NCI-H226 (cell line): ENCODE data around the gene GAS7.
A peak's percentile ranks its signal among the peaks of the same experiment; 100 is the strongest.
"Not testable (repeated sequence)": the region's sequence is repeated elsewhere in the genome, so short reads cannot be mapped to it uniquely, and the experiment has no call there.

ENCODE experiments used
- DNase-seq: peaks from one replicate; pipeline ENCODE4 v3.0.0-alpha.2; 2015

GAS7 gene

GRCh38 chr17:10045871-10046658 lies 152.3 kb downstream of the GAS7 start:
- no peak for DNase-seq

- peak; percentile 19 for DNase-seq
Measured at GRCh38 chr17:10042589-10043244, 155.7 kb downstream of the GAS7 start.

GRCh38 chr17:10041916-10042588 lies 156.4 kb downstream of the GAS7 start:
- DNase-seq, result no peak

GRCh38 chr17:10041287-10041612 lies 157.2 kb downstream of the GAS7 start:
- no peak for DNase-seq

GRCh38 chr17:10036511-10037061 lies 161.8 kb downstream of the GAS7 start:
- DNase-seq, result no peak

- no peak for DNase-seq
Measured at GRCh38 chr17:10035885-10036284, 162.5 kb downstream of the GAS7 start.

- DNase-seq, result no peak
Measured at GRCh38 chr17:10034719-10035475, 163.5 kb downstream of the GAS7 start.

GRCh38 chr17:10033959-10034358 lies 164.4 kb downstream of the GAS7 start:
- no peak for DNase-seq

GRCh38 chr17:10033449-10033848 lies 165.0 kb downstream of the GAS7 start:
- no peak for DNase-seq

GRCh38 chr17:10032118-10032852 lies 166.1 kb downstream of the GAS7 start:
- DNase-seq, result no peak

- DNase-seq, result no peak
Measured at GRCh38 chr17:10031606-10032005, 166.8 kb downstream of the GAS7 start.

GRCh38 chr17:10031127-10031526 lies 167.3 kb downstream of the GAS7 start:
- no peak for DNase-seq

- no peak for DNase-seq
Measured at GRCh38 chr17:10029129-10029528, 169.3 kb downstream of the GAS7 start.

GRCh38 chr17:10025976-10026901 lies 172.2 kb downstream of the GAS7 start:
- no peak for DNase-seq

GRCh38 chr17:10025224-10025623 lies 173.2 kb downstream of the GAS7 start:
- DNase-seq, result no peak

GRCh38 chr17:10022416-10022815 lies 176.0 kb downstream of the GAS7 start:
- DNase-seq, result no peak

- DNase-seq, result no peak
Measured at GRCh38 chr17:10021272-10021984, 177.0 kb downstream of the GAS7 start.

- DNase-seq, result no peak
Measured at GRCh38 chr17:10019941-10020451, 178.4 kb downstream of the GAS7 start.

GRCh38 chr17:10018461-10018891 lies 179.9 kb downstream of the GAS7 start:
- DNase-seq, result no peak

- not testable (repeated sequence) for DNase-seq
Measured at GRCh38 chr17:10016958-10017570, 181.3 kb downstream of the GAS7 start.
